NCI-H82 (cell line): ENCODE data around the gene THADA.
"Not testable (repeated sequence)": the region's sequence is repeated elsewhere in the genome, so short reads cannot be mapped to it uniquely, and the experiment has no call there.

Experiments used
- DNase-seq: peaks from one replicate; lab custom pipeline; 2025; lab: John Stamatoyannopoulos, UW

Gene THADA

GRCh38 chr2:43209204-43209717, 386.6 kb downstream of the THADA start:
- no peak for DNase-seq

GRCh38 chr2:43207553-43208300, 388.1 kb downstream of the THADA start:
- DNase-seq, result no peak

DNA sequence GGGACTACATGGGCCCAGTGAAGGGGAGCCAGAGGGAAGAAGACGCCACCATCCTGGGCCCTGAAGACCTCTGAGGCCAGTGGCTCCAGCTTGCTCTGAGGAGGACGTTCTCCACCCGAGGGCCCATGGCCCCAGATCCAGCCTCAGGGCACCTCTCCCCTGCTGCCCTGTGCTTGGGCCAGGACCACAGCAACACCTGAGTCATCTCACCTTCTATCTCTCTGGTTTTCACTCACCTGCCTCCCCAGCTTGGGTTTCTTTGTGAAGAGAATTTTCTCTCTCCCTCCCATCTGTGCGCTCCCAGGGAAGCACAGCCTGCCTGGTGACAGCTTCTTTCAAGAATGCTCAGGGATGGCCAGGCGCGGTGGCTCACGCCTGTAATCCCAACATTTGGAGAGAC, 389.2 kb downstream of the THADA start:
- no peak for DNase-seq

DNA sequence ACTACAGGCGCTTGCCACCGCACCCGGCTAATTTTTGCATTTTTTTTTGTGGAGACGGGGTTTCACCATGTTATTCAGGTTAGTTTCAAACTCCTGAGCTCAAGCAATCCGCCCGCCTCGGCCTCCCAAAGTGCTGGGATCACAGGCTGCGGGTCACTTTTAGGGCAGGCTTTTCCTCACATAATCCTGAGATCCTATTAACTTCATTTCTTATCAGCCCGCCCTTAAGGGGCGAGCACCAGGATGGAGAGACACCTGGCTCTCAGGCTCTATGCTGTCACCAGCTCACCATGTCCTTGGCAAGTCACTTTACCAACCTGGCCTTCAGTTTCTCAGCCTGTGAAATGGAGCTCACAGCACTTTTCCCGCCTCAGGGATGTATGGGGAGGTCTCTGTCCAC, 392.5 kb downstream of the THADA start:
- DNase-seq, result peak; percentile 95

- DNase-seq, result no peak
These were observed 393.5 kb downstream of the THADA start for GRCh38 chr2:43202289-43202688.

GRCh38 chr2:43201497-43201896, 394.3 kb downstream of the THADA start:
- no peak for DNase-seq

DNA sequence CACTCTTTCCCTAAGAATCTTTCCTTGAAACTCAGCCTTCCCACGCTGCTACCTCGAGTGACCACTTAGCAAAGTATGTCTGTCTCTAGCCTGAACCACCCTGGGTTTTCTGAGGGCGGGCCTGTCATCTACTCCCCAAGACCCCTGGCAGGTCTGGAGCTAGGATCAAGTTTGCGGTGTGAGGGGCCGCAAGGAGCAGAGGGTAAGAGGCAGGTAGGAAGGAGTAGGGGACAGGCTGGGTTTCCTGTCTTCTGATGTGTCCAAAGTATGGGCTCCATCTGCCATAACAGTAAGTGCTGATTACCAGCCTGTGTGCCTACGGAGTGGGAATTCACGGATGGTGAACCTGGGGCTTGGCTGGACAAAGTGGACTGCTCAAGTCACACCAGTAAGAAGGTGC, 394.8 kb downstream of the THADA start:
- DNase-seq, result no peak

- DNase-seq, result no peak
These were observed 396.0 kb downstream of the THADA start for GRCh38 chr2:43199492-43200488.

DNA sequence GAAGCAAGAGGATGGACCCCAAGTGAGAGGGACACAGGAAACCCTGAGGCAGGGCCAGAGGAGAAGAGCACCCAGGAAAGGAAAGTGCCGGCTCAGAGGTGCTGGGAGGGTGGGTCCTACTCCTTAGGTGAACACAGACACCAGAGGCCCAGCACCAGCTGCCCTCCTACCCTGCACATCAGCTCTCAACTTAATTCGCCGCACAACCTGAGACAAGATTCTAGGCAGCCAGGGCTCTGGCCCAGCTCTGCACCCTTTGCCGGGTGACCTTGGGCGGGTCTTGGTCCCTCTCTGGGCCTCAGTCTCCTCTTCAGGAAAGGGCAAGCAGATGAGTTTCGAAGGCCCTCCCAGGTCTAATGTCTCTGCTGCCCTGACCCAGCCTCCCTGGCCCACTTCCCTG, 397.6 kb downstream of the THADA start:
- DNase-seq, result no peak

DNA sequence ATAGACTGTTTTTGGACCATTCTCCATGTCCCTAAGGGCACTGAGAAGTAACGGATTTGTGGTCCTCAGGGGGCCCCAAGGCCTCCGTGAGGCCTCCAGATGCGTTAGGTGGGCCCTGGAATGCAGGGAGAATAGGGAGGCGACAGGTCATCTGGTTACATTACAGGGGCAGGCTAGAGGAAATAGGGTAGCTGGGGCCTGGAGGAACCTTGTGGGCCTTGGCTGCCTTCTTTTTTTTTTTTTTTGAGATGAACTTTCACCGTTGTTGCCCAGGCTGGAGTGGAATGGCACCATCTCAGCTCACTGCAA, 398.3 kb downstream of the THADA start:
- DNase-seq, result no peak

- DNase-seq, result no peak
These were observed 398.9 kb downstream of the THADA start for GRCh38 chr2:43196768-43197587.

- DNase-seq, result peak; percentile 33
These were observed 401.5 kb downstream of the THADA start for GRCh38 chr2:43194121-43194869.

DNA sequence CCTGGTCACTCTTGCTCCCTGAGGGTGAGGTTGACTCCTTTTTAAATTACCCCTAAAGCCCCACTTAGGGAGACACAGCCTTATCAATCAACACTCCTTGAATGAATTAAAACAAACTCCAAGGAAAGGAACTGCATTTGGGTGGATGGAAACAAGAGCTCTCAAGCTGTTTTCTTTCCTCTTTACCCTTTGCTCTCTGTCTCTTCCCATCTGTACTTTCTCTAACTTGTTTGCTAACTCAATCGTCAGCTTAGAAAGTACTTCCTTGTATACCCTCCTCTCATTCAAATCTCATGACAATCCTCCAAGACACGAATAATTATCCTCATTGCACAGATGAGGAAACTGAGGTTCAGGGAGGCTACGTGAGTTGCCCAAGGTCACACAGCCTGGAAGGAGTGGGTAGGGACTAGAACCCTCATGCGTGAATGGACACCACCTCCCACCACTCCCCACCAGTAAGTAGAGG, 402.2 kb downstream of the THADA start:
- no peak for DNase-seq

DNA sequence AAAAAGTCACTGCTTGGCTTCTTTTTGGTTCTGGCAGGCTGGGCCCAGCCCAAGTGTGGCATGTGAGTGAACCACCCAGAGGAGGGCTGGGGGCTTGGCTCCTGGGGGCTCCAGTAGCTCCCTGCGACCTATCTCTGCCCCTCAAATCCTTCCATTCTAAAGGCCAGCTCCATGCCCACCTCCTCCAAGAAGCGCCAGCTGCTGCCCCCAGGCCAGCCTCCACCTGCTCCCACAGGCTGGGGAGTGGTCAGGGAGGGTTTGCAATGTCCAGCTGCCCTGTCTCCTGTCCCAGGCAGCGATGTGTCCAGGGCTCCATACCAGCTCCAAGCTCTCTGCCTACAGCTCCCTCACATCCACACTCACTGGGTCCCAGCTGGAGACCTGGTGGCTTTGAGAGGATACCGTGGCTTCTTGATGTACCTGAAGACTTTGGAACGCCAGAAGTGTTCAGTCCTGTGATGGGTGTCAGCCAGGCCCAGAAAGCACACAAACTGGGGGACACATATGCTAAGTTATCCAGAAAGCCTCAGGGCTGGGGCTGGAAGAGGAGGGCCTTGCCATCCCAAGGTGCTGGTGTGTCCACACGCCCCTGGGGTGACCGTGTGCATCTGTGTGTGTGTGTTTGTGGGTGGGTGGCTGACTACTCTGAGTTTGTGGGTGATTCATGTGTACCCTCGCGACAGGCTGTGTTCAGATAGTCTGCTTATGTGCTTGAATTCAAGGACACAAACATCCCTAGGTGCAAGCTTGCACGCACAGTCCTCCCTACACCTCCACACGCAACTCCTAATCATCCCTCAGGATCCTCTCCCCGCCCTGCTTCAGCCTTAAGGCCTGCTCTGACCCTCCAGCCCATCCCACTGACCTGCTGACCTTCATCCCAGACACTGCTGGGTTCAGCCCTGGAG, 402.8 kb downstream of the THADA start:
- no peak for DNase-seq

DNA sequence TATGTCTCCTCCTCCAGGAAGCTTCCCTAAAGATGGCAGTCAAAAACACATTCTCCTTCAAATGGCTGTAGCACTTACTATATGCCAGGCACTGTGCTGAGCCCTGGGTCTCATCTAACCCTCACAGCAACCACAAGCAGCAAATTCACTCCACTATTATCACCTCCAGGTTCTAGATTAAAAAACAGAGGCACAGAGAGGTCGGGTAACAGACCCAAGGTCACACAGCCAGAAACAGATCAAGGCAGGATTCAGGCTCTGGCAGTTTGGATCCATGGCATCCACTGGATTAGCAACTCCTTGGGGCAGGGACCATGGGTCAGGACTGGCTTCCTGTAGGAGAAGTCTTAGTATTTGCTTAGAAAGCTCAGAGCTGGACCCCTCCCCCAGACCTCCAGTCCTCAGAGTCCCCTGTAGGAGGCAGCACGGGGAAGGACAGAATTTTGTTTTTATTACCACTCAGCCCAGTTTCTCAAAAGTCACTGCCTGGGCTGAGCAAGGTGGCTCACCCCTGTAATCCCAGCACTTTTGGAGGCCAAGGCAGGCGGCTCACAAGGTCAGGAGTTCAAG, 403.8 kb downstream of the THADA start:
- peak; percentile 34 for DNase-seq

DNA sequence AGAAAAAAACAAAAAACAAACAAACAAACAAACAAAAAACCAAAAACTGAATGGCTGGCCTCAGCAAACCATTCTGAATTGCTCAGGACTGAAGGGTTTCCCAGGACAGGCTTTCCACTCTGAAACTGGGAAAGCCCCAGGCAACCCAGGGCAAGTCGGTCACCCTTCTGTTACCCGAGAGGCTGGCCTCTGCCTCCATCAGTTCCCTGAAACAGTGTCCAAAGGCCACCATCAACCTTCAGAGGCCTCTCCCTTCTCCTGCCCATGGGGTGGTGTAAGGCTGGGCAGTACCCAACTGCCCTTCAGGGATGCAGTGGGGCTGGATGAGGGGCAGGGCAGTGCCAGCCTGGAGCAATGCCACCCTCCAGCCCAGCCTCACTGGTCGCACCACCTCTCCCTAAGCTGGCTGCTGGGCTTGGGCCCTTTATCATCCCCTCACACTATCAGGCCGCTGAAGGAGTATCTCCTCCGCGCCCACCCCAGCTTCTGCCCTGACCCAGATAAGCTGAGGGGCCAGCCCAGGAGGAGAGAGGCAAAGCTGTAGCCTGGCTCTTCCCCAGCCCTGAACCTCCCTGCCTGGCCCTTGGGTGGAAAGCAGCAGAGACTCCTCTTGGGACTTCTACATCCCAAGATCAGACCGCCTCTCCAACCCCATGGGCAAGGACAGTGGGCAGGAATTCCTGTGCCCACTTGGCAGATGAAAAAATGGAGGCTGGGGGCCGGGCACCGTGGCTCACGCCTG, 405.4 kb downstream of the THADA start:
- DNase-seq, result no peak

DNA sequence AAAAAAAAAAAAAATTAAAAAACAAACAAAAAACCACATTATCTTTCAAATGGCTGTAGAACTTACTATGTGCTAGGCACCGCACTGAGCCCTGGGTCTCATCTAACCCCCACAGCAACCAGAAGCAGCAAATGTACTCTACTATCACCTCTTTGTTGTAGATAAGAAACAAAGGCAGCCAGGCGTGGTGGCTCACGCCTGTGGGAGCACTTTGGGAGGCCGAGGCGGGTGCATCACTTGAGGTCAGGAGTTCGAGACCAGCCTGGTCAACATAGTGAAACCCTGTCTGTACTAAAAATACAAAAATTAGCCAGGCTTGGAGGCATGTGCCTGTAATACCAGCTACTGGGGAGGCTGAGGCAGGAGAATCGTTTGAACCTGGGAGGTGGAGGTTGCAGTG, 406.0 kb downstream of the THADA start:
- not testable (repeated sequence) for DNase-seq

GRCh38 chr2:43188561-43189386, 407.1 kb downstream of the THADA start:
- no peak for DNase-seq
